ENCODE results near the gene COQ8B. TPM values are rescaled to one million over a fixed set of nuclear protein-coding genes. Genes with fewer than 3 reads are reported as not detected.
"Not testable (repeated sequence)": the region's sequence is repeated elsewhere in the genome, so short reads cannot be mapped to it uniquely, and the experiment has no call there.

COQ8B gene
- total RNA-seq, 1 donor from 2014 or later, result 26.0 TPM

DNA sequence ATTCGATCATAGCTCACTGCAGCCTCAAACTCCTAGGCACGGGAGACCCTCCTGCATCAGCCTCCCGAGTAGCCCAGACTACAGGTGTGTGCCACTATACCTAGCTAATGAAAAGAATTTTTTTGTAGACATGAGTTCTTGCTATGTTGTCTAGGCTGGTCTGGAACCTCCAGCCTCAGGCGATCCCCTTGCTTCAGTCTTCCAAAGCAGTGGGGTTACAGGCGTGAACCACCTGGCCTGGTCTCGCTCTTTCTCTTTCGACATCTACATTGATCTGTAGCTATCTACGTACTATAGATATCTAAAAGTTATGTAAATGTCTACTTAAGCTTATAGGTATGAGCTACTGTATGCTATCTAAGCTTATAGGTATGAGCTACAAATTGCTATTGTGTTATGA, 58.7 kb downstream of the COQ8B start:
- Mint-ChIP-seq H3K9me3 (ENCODE audit: unreplicated experiment) (no peaks in the 10 kb centered on the region), H3K36me3 (ENCODE audit: low read depth, unreplicated experiment) (no peaks in the 10 kb centered on the region), H3K27me3 (ENCODE audit: low read depth, unreplicated experiment) (peaks cover 7% of the 10 kb centered on the region), H3K27ac (ENCODE audit: unreplicated experiment) (no peak overlapping the region), H3K4me1 (ENCODE audit: low read depth, unreplicated experiment) (no peaks in the 10 kb centered on the region), H3K4me3 (ENCODE audit: unreplicated experiment) (no peak overlapping the region)
- no peaks in the 10 kb centered on the region for H3K9me3 ChIP-seq (ENCODE audit: insufficient read depth, low read depth, low read length)
- H3K27me3 ChIP-seq (ENCODE audit: insufficient read depth, low read length), result no peaks in the 10 kb centered on the region
- H3K79me2 ChIP-seq (ENCODE audit: insufficient read depth, low read length), result no peaks in the 10 kb centered on the region
- FAIRE-seq (no peak), DNase-seq (ENCODE audit: low read depth) (no peak)
- H3K9ac ChIP-seq (ENCODE audit: low read length), result no peak overlapping the region
- H3K4me1 ChIP-seq (ENCODE audit: insufficient read depth, low read length), result no peaks in the 10 kb centered on the region
- H3K4me2 ChIP-seq (ENCODE audit: low read length), result no peak overlapping the region
- H3K36me3 ChIP-seq (ENCODE audit: insufficient read depth, low read length), result no peaks in the 10 kb centered on the region
- no peak overlapping the region for H2AFZ ChIP-seq (ENCODE audit: low read depth, low read length)
- H3K4me3 ChIP-seq (ENCODE audit: insufficient read depth, low read depth, low read length), result no peak overlapping the region
- H3K27ac ChIP-seq (ENCODE audit: low read depth, low read length), result no peak overlapping the region
- H4K20me1 ChIP-seq (ENCODE audit: insufficient read depth, low read length), result no peaks in the 10 kb centered on the region
- no peak for TF ChIP-seq CTCF (IDR thresholded peaks at IDR 0.05; ENCODE audit: insufficient read depth, low read depth, low read length)
- TF ChIP-seq EZH2 (IDR thresholded peaks at IDR 0.05; ENCODE audit: insufficient read depth, low read length), result no peak

- FAIRE-seq; H3K4me3 ChIP-seq (ENCODE audit: insufficient read depth, low read depth, low read length); H3K27me3 Mint-ChIP-seq (ENCODE audit: low read depth, unreplicated experiment); H3K27ac Mint-ChIP-seq (ENCODE audit: unreplicated experiment); H3K36me3 ChIP-seq (ENCODE audit: insufficient read depth, low read length); H4K20me1 ChIP-seq (ENCODE audit: insufficient read depth, low read length); H3K27ac ChIP-seq (ENCODE audit: low read depth, low read length); H3K9me3 Mint-ChIP-seq (ENCODE audit: unreplicated experiment); H3K4me1 ChIP-seq (ENCODE audit: insufficient read depth, low read length); H3K4me1 Mint-ChIP-seq (ENCODE audit: low read depth, unreplicated experiment); H3K79me2 ChIP-seq (ENCODE audit: insufficient read depth, low read length); H3K27me3 ChIP-seq (ENCODE audit: insufficient read depth, low read length); H3K9me3 ChIP-seq (ENCODE audit: insufficient read depth, low read depth, low read length); H3K4me3 Mint-ChIP-seq (ENCODE audit: unreplicated experiment); H3K36me3 Mint-ChIP-seq (ENCODE audit: low read depth, unreplicated experiment); H3K9ac ChIP-seq (ENCODE audit: low read length); H2AFZ ChIP-seq (ENCODE audit: low read depth, low read length); H3K4me2 ChIP-seq (ENCODE audit: low read length); DNase-seq (ENCODE audit: low read depth): not testable (repeated sequence)
These were observed 61.0 kb downstream of the COQ8B start for GRCh38 chr19:40655684-40656083.

GRCh38 chr19:40652303-40652702, 64.4 kb downstream of the COQ8B start:
- not testable (repeated sequence) for H3K4me3 ChIP-seq (ENCODE audit: insufficient read depth, low read depth, low read length); H3K9ac ChIP-seq (ENCODE audit: low read length); H3K27ac Mint-ChIP-seq (ENCODE audit: unreplicated experiment); H3K36me3 ChIP-seq (ENCODE audit: insufficient read depth, low read length); H3K4me1 Mint-ChIP-seq (ENCODE audit: low read depth, unreplicated experiment); H3K4me1 ChIP-seq (ENCODE audit: insufficient read depth, low read length); H3K4me3 Mint-ChIP-seq (ENCODE audit: unreplicated experiment); H3K9me3 Mint-ChIP-seq (ENCODE audit: unreplicated experiment); FAIRE-seq; H3K27me3 ChIP-seq (ENCODE audit: insufficient read depth, low read length); H4K20me1 ChIP-seq (ENCODE audit: insufficient read depth, low read length); H2AFZ ChIP-seq (ENCODE audit: low read depth, low read length); H3K27me3 Mint-ChIP-seq (ENCODE audit: low read depth, unreplicated experiment); H3K36me3 Mint-ChIP-seq (ENCODE audit: low read depth, unreplicated experiment); H3K9me3 ChIP-seq (ENCODE audit: insufficient read depth, low read depth, low read length); H3K79me2 ChIP-seq (ENCODE audit: insufficient read depth, low read length); DNase-seq (ENCODE audit: low read depth); H3K4me2 ChIP-seq (ENCODE audit: low read length); H3K27ac ChIP-seq (ENCODE audit: low read depth, low read length)

Measured in astrocyte (in vitro differentiated cells and primary cell).